ENCODE data around the gene MAPKAP1. TPM values are rescaled to one million over a fixed set of nuclear protein-coding genes. Genes with fewer than 3 reads are reported as not detected.

The MAPKAP1 gene
- total and polyA plus RNA-seq, 2 of the 13 experiments (the other 11 are each of a cell fraction or from before 2014, with no cell fraction given) = 45.0 to 64.3 TPM

DNA sequence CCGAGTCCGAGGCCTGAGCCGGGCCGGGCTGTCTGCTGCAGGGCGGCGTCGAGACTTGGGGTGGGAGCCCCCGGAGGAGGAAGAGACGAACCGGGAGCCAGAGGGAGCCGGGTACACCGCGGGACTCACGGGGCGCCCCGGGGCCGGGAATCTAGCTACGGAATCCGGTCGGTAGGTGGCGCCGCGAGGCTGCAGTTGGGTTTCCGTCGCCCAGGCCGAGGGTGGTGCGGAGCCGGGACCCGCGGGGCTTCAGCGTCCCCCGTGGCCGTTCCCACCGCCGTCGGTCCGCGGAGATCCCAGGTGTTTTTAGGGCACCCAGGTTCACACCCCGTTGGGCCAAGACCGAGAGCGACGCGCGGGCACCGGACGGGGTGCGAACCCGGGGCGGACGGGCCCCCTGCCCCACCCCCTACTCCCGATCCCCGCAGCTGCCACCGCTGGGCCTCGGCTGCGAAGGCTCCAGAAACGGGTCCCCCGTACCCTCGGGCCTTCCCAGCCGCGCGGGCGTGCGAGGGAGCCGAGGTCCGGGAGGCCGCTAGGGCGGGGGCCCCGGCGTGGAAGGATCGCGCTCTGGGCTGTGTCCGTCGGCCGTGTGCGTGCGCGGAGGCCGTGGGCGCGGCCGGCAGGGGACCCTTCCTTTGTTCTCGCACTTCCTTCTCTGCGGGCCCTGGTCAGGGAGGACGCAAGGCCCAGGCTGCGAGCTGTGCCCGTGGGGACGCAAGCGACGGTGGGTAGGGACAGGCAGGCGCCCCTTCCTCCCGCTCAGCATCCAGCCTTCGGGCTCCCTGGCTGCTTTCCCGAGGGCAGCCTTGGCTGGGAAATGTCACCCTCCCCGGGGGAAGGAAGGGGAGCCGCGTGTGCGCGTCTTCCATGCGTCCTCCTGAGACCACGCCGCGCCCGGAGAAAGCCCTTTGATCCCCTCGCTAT, 298.8 kb downstream of the MAPKAP1 start (continued):
- TF ChIP-seq, protein P1, sequence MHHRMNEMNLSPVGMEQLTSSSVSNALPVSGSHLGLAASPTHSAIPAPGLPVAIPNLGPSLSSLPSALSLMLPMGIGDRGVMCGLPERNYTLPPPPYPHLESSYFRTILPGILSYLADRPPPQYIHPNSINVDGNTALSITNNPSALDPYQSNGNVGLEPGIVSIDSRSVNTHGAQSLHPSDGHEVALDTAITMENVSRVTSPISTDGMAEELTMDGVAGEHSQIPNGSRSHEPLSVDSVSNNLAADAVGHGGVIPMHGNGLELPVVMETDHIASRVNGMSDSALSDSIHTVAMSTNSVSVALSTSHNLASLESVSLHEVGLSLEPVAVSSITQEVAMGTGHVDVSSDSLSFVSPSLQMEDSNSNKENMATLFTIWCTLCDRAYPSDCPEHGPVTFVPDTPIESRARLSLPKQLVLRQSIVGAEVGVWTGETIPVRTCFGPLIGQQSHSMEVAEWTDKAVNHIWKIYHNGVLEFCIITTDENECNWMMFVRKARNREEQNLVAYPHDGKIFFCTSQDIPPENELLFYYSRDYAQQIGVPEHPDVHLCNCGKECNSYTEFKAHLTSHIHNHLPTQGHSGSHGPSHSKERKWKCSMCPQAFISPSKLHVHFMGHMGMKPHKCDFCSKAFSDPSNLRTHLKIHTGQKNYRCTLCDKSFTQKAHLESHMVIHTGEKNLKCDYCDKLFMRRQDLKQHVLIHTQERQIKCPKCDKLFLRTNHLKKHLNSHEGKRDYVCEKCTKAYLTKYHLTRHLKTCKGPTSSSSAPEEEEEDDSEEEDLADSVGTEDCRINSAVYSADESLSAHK (CRISPR knock-in tag; IDR thresholded peaks at IDR 0.05; ENCODE audit: borderline replicate concordance) = no peak
- TF ChIP-seq, protein P2, sequence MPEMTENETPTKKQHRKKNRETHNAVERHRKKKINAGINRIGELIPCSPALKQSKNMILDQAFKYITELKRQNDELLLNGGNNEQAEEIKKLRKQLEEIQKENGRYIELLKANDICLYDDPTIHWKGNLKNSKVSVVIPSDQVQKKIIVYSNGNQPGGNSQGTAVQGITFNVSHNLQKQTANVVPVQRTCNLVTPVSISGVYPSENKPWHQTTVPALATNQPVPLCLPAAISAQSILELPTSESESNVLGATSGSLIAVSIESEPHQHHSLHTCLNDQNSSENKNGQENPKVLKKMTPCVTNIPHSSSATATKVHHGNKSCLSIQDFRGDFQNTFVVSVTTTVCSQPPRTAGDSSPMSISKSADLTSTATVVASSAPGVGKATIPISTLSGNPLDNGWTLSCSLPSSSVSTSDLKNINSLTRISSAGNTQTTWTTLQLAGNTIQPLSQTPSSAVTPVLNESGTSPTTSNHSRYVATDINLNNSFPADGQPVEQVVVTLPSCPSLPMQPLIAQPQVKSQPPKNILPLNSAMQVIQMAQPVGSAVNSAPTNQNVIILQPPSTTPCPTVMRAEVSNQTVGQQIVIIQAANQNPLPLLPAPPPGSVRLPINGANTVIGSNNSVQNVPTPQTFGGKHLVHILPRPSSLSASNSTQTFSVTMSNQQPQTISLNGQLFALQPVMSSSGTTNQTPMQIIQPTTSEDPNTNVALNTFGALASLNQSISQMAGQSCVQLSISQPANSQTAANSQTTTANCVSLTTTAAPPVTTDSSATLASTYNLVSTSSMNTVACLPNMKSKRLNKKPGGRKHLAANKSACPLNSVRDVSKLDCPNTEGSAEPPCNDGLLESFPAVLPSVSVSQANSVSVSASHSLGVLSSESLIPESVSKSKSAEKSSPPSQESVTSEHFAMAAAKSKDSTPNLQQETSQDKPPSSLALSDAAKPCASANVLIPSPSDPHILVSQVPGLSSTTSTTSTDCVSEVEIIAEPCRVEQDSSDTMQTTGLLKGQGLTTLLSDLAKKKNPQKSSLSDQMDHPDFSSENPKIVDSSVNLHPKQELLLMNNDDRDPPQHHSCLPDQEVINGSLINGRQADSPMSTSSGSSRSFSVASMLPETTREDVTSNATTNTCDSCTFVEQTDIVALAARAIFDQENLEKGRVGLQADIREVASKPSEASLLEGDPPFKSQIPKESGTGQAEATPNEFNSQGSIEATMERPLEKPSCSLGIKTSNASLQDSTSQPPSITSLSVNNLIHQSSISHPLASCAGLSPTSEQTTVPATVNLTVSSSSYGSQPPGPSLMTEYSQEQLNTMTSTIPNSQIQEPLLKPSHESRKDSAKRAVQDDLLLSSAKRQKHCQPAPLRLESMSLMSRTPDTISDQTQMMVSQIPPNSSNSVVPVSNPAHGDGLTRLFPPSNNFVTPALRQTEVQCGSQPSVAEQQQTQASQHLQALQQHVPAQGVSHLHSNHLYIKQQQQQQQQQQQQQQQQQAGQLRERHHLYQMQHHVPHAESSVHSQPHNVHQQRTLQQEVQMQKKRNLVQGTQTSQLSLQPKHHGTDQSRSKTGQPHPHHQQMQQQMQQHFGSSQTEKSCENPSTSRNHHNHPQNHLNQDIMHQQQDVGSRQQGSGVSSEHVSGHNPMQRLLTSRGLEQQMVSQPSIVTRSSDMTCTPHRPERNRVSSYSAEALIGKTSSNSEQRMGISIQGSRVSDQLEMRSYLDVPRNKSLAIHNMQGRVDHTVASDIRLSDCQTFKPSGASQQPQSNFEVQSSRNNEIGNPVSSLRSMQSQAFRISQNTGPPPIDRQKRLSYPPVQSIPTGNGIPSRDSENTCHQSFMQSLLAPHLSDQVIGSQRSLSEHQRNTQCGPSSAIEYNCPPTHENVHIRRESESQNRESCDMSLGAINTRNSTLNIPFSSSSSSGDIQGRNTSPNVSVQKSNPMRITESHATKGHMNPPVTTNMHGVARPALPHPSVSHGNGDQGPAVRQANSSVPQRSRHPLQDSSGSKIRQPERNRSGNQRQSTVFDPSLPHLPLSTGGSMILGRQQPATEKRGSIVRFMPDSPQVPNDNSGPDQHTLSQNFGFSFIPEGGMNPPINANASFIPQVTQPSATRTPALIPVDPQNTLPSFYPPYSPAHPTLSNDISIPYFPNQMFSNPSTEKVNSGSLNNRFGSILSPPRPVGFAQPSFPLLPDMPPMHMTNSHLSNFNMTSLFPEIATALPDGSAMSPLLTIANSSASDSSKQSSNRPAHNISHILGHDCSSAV (CRISPR knock-in tag; IDR thresholded peaks at IDR 0.05; ENCODE audit: borderline replicate concordance) = no peak
- TF ChIP-seq, protein P3, sequence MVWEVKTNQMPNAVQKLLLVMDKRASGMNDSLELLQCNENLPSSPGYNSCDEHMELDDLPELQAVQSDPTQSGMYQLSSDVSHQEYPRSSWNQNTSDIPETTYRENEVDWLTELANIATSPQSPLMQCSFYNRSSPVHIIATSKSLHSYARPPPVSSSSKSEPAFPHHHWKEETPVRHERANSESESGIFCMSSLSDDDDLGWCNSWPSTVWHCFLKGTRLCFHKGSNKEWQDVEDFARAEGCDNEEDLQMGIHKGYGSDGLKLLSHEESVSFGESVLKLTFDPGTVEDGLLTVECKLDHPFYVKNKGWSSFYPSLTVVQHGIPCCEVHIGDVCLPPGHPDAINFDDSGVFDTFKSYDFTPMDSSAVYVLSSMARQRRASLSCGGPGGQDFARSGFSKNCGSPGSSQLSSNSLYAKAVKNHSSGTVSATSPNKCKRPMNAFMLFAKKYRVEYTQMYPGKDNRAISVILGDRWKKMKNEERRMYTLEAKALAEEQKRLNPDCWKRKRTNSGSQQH (CRISPR knock-in tag; IDR thresholded peaks at IDR 0.05; ENCODE audit: low read depth) = no peak
- no peak for TF ChIP-seq SIX4 (CRISPR knock-in tag; IDR thresholded peaks at IDR 0.05)
- TF ChIP-seq, protein P4, sequence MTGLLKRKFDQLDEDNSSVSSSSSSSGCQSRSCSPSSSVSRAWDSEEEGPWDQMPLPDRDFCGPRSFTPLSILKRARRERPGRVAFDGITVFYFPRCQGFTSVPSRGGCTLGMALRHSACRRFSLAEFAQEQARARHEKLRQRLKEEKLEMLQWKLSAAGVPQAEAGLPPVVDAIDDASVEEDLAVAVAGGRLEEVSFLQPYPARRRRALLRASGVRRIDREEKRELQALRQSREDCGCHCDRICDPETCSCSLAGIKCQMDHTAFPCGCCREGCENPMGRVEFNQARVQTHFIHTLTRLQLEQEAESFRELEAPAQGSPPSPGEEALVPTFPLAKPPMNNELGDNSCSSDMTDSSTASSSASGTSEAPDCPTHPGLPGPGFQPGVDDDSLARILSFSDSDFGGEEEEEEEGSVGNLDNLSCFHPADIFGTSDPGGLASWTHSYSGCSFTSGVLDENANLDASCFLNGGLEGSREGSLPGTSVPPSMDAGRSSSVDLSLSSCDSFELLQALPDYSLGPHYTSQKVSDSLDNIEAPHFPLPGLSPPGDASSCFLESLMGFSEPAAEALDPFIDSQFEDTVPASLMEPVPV (CRISPR knock-in tag; IDR thresholded peaks at IDR 0.05) = no peak
- no peak for TF ChIP-seq SCMH1 (CRISPR knock-in tag; IDR thresholded peaks at IDR 0.05; ENCODE audit: borderline replicate concordance)
- no peak for TF ChIP-seq EP300 (IDR thresholded peaks at IDR 0.05; ENCODE audit: low read depth in 2 of 2, low read length in 2 of 2)
- TF ChIP-seq EP300 (CRISPR knock-in tag; IDR thresholded peaks at IDR 0.05; ENCODE audit: borderline replicate concordance) = 0 out of 2 replicates have a peak, but pooled peaks have one; percentile 14
- no peak for TF ChIP-seq CEBPG (CRISPR knock-in tag; IDR thresholded peaks at IDR 0.05)
- TF ChIP-seq POGZ (CRISPR knock-in tag; IDR thresholded peaks at IDR 0.05) = 0 out of 2 replicates have a peak, but pooled peaks have one; percentile 20
- TF ChIP-seq RBM22 (optimal IDR thresholded peaks at IDR 0.05; ENCODE audit: low read length) = no peak

Measured in HepG2 (cell line).